Measurements from ENCODE around the gene SPATA19.

The SPATA19 gene

GRCh38 chr11:133817449-133817848 lies 27.9 kb downstream of the SPATA19 start:
- no peak overlapping the region for H3K27ac ChIP-seq
- TF ChIP-seq CTCF (conservative IDR thresholded peaks at IDR 0.05), result no peak
- TF ChIP-seq ZFX (IDR thresholded peaks at IDR 0.05), result no peak

- no peak overlapping the region for H3K27ac ChIP-seq
- TF ChIP-seq ZFX (IDR thresholded peaks at IDR 0.05), result no peak
- TF ChIP-seq CTCF (conservative IDR thresholded peaks at IDR 0.05), result no peak
Observed at GRCh38 chr11:133816146-133816870, 29.0 kb downstream of the SPATA19 start.

GRCh38 chr11:133815636-133816035 lies 29.7 kb downstream of the SPATA19 start:
- TF ChIP-seq ZFX (IDR thresholded peaks at IDR 0.05) (no peak), CTCF (conservative IDR thresholded peaks at IDR 0.05) (no peak)
- no peak overlapping the region for H3K27ac ChIP-seq

GRCh38 chr11:133814588-133815100 lies 30.7 kb downstream of the SPATA19 start:
- TF ChIP-seq ZFX (IDR thresholded peaks at IDR 0.05) (no peak), CTCF (conservative IDR thresholded peaks at IDR 0.05) (no peak)
- no peak overlapping the region for H3K27ac ChIP-seq

GRCh38 chr11:133811850-133812685 lies 33.2 kb downstream of the SPATA19 start:
- TF ChIP-seq CTCF (conservative IDR thresholded peaks at IDR 0.05), result no peak
- no peak for TF ChIP-seq ZFX (IDR thresholded peaks at IDR 0.05)
- no peak overlapping the region for H3K27ac ChIP-seq

- no peak for TF ChIP-seq ZFX (IDR thresholded peaks at IDR 0.05)
- no peak for TF ChIP-seq CTCF (conservative IDR thresholded peaks at IDR 0.05)
- H3K27ac ChIP-seq, result no peak overlapping the region
Observed at GRCh38 chr11:133810766-133811165, 34.5 kb downstream of the SPATA19 start.

All from C4-2B (cell line).